PFSK-1 (cell line): Measurements from ENCODE around the gene ZNF426. TPM values are rescaled to one million over a fixed set of nuclear protein-coding genes. Genes with fewer than 3 reads are reported as not detected.

Source experiments
- FOXP2 ChIP-seq: optimal IDR thresholded peaks from 2 replicates; pipeline ENCODE3; 2011; ENCODE audit warnings: borderline replicate concordance, control low read depth, inconsistent platforms; ENCODE audit not compliant: insufficient read depth; ENCODE audit errors: extremely low read length, extremely low read depth
- POLR2AphosphoS5 ChIP-seq: IDR thresholded peaks from 2 replicates; pipeline ENCODE4 v1.6.1; 2012; ENCODE audit warnings: low read depth, mild to moderate bottlenecking, control low read depth, low read length, moderate library complexity
- SIN3A ChIP-seq: IDR thresholded peaks from 2 replicates; pipeline ENCODE4 v1.6.1; 2012; ENCODE audit warnings: mild to moderate bottlenecking, low read length, moderate library complexity, borderline replicate concordance; ENCODE audit not compliant: insufficient read depth
- TAF1 ChIP-seq: IDR thresholded peaks from 2 replicates; pipeline ENCODE4 v1.6.1; 2012; ENCODE audit warnings: low read length, control low read depth, borderline replicate concordance; ENCODE audit not compliant: insufficient read depth
- polyA plus RNA-seq: library from polyadenylated mRNA; unstranded; fragments of >200 nt; gene quantifications from one replicate; pipeline ENCODE4 v1.2.1, GENCODE V29; 2012; ENCODE audit warnings: low read depth, missing spikeins; ENCODE audit not compliant: insufficient read length
- TF ChIP-seq, protein P1 (sequence below), 2 experiments: IDR thresholded peaks; 2 replicates each; pipeline versions ENCODE4 v1.6.1 to v1.8.0; 2011 to 2012; ENCODE audit warnings: low read depth in 2 of 2, low read length in 2 of 2, control low read depth in 1 of 2, inconsistent platforms in 1 of 2, mild to moderate bottlenecking in 1 of 2, moderate library complexity in 1 of 2; ENCODE audit not compliant: insufficient read depth in 1 of 2

ZNF426 gene
- polyA plus RNA-seq = 2.6 TPM

GRCh38 chr19:9538183-9539058 is at the start of gene ZNF426:
ZNF426 (minus strand) TSS chr19:9538645; CDS start chr19:9536232, 2,413 bp downstream.
- TF ChIP-seq TAF1 (0 out of 2 replicates have a peak, but pooled peaks have one; percentile 79), SIN3A (peak; percentile 36; the same call in 1 of the 2 replicates), POLR2AphosphoS5 (peak; percentile 75; the same call in 1 of the 2 replicates), FOXP2 (no peak)

DNA sequence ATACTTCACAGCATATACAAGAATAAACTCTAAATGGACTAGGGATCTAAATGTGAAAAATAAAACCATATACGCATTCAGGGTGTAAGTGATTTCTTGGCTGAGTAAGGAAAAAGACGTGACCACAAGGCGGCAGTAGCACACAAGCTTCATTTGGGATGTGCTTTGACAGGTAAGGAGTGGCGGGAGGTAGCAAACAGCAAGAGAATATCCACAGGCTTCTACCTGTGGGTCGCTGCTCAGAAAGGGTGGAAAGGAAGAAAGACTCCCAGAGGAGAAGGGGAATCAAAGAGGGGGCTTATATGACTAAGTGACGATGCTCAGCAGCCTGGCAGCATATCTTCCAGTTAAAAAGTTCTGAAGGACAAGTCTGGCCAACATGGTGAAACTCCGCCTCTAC is 48.3 kb upstream of the ZNF426 start:
- TF ChIP-seq TAF1 (no peak), POLR2AphosphoS5 (no peak), SIN3A (no peak)

- TF ChIP-seq FOXP2 = no peak
- TF ChIP-seq TAF1 = peak; percentile 84
- TF ChIP-seq, protein P1, sequence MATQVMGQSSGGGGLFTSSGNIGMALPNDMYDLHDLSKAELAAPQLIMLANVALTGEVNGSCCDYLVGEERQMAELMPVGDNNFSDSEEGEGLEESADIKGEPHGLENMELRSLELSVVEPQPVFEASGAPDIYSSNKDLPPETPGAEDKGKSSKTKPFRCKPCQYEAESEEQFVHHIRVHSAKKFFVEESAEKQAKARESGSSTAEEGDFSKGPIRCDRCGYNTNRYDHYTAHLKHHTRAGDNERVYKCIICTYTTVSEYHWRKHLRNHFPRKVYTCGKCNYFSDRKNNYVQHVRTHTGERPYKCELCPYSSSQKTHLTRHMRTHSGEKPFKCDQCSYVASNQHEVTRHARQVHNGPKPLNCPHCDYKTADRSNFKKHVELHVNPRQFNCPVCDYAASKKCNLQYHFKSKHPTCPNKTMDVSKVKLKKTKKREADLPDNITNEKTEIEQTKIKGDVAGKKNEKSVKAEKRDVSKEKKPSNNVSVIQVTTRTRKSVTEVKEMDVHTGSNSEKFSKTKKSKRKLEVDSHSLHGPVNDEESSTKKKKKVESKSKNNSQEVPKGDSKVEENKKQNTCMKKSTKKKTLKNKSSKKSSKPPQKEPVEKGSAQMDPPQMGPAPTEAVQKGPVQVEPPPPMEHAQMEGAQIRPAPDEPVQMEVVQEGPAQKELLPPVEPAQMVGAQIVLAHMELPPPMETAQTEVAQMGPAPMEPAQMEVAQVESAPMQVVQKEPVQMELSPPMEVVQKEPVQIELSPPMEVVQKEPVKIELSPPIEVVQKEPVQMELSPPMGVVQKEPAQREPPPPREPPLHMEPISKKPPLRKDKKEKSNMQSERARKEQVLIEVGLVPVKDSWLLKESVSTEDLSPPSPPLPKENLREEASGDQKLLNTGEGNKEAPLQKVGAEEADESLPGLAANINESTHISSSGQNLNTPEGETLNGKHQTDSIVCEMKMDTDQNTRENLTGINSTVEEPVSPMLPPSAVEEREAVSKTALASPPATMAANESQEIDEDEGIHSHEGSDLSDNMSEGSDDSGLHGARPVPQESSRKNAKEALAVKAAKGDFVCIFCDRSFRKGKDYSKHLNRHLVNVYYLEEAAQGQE (IDR thresholded peaks at IDR 0.05; ENCODE audit: insufficient read depth in 1 of 2, low read depth in 2 of 2, low read length in 2 of 2) = peak in 1 of 2 experiments; percentile 57; a peak in 2 of 4 replicates
- TF ChIP-seq POLR2AphosphoS5 = peak; percentile 85
- TF ChIP-seq SIN3A = 0 out of 2 replicates have a peak, but pooled peaks have one; percentile 55
These were observed 45.8 kb upstream of the ZNF426 start, which contains the start of gene ZNF121 for GRCh38 chr19:9584073-9584833. ZNF121 (minus strand) TSS chr19:9584504; CDS start chr19:9568097, 16,407 bp downstream.

GRCh38 chr19:9580728-9581127 is 42.3 kb upstream of the ZNF426 start:
- TF ChIP-seq SIN3A (no peak), FOXP2 (no peak), POLR2AphosphoS5 (no peak), TAF1 (no peak)
- TF ChIP-seq, protein P1 (IDR thresholded peaks at IDR 0.05; ENCODE audit: insufficient read depth in 1 of 2, low read depth in 2 of 2, low read length in 2 of 2) = no peak

- TF ChIP-seq, protein P1 (IDR thresholded peaks at IDR 0.05; ENCODE audit: insufficient read depth in 1 of 2, low read depth in 2 of 2, low read length in 2 of 2) = no peak
- TF ChIP-seq FOXP2 = no peak
- TF ChIP-seq SIN3A = no peak
- no peak for TF ChIP-seq POLR2AphosphoS5
- no peak for TF ChIP-seq TAF1
These were observed 31.8 kb upstream of the ZNF426 start for GRCh38 chr19:9570255-9570654.
